ENCODE measurements around the gene ADM5. TPM values are rescaled to one million over a fixed set of nuclear protein-coding genes. Genes with fewer than 3 reads are reported as not detected.
A peak's percentile ranks its signal among the peaks of the same experiment; 100 is the strongest.

Gene ADM5
- total RNA-seq = 1 to 10 TPM in 4 of 6 donors, under 1 TPM in 1, not detected in 1; 0.55 to 3.0 (median 1.5) TPM

DNA sequence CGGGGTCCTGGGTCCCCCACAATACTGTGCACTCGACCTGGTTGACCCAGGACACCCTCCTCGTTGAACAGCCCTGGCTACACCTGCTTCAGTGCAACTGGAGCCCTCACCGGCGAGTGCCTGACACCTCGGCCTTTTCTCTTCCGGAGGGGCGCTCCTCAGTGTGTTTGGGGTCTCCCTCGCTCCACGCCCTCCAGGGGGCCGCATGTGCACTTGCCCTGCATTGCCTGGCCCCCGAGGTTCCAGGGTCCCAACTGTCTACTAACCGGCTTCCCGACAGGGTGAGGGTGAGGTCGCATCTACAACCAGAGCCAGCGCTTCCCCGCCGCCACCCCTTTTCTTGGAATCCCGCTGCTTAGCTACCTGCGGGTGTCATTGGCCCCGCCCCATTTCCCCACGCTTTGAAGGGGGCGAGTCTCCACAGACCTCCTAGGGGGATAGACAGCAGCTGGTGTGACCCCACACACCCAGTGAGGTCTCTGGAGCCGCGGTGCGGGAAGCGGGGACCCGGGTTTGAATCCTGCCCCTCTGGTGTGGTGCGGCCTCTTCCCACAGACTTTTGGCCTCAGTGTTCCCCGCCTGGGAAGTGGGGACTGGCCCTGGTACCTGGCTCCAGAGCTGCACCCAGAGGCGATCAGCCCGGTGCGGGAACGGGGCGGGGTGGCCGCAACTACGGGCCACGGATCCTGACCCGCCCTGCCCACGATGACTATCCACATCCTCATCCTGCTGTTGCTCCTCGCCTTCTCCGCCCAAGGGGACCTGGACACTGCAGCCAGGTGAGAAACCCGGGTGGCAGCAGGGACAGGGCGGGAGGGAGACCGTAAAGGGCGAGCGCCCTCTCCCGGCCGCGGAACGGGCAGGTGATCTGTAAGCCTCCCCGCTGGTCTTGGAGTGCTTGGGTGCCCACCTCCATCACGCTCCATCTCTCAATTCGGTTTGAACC is at the start of gene ADM5:
ADM5 (plus strand) TSS at position 462 of the 946 bp plus-strand sequence; CDS start at position 706, 244 bp downstream.
- 15 to 41% methylated on average over 19 to 53 of the region's 54 CpGs for WGBS, 2 donors

GRCh38 chr19:49640113-49640898 is 49.1 kb upstream of the ADM5 start, which contains the start of gene RRAS:
Gene RRAS (minus strand): TSS chr19:49640143. CDS start chr19:49640098, 45 bp downstream.
- peaks cover 47 to 84% (median 63%) of the 10 kb centered on the region in 4 donors for H3K4me1 ChIP-seq
- H3K27me3 ChIP-seq = no peaks in the 10 kb centered on the region
- H3K4me3 ChIP-seq = peak within 1 kb of the TSS; percentile 60 to 98 (median 82)
- peaks cover 0 to 19% (median 3%) of the 10 kb centered on the region in 4 donors for H3K36me3 ChIP-seq
- ATAC-seq (ENCODE audit: low FRiP score in 2 of 2) (peak; percentile 79 to 92), DNase-seq (peak; percentile 98 to 100)
- TF ChIP-seq POLR2A (IDR thresholded peaks at IDR 0.05) (peak; percentile 66 to 97 (median 85)), POLR2AphosphoS5 (IDR thresholded peaks at IDR 0.05) (peak; percentile 94 to 96), EP300 (IDR thresholded peaks at IDR 0.05) (peak in 2 of 4 donors; percentile 80 to 94), CTCF (IDR thresholded peaks at IDR 0.05) (peak in 1 of 6 experiments; percentile 21)
- WGBS, 2 donors = 0 to 1% methylated on average over 29 to 50 of the region's 51 CpGs
- no peaks in the 10 kb centered on the region for H3K9me3 ChIP-seq
- H3K27ac ChIP-seq = peak within 1 kb of the TSS; percentile 95 to 100 (median 100)

More for the DNA sequence above, at the start of gene ADM5:
- H3K36me3 ChIP-seq = peaks cover 0 to 30% (median 24%) of the 10 kb centered on the region in 4 donors
- DNase-seq (peak; percentile 51 to 89), ATAC-seq (ENCODE audit: low FRiP score in 2 of 2) (peak; percentile 32 to 56)
- peaks cover 0 to 12% (median 1%) of the 10 kb centered on the region in 4 donors for H3K27me3 ChIP-seq
- H3K4me3 ChIP-seq = peak within 1 kb of the TSS; percentile 42 to 55 (median 48)
- TF ChIP-seq POLR2A (IDR thresholded peaks at IDR 0.05) (no peak), EP300 (IDR thresholded peaks at IDR 0.05) (no peak), CTCF (IDR thresholded peaks at IDR 0.05) (peak in 5 of 6 experiments; percentile 47 to 58 (median 53)), POLR2AphosphoS5 (IDR thresholded peaks at IDR 0.05) (no peak)
- peaks cover 32 to 53% (median 43%) of the 10 kb centered on the region in 4 donors for H3K4me1 ChIP-seq
- H3K9me3 ChIP-seq = no peaks in the 10 kb centered on the region
- H3K27ac ChIP-seq = peak within 1 kb of the TSS; percentile 46 to 80 (median 77)

DNA sequence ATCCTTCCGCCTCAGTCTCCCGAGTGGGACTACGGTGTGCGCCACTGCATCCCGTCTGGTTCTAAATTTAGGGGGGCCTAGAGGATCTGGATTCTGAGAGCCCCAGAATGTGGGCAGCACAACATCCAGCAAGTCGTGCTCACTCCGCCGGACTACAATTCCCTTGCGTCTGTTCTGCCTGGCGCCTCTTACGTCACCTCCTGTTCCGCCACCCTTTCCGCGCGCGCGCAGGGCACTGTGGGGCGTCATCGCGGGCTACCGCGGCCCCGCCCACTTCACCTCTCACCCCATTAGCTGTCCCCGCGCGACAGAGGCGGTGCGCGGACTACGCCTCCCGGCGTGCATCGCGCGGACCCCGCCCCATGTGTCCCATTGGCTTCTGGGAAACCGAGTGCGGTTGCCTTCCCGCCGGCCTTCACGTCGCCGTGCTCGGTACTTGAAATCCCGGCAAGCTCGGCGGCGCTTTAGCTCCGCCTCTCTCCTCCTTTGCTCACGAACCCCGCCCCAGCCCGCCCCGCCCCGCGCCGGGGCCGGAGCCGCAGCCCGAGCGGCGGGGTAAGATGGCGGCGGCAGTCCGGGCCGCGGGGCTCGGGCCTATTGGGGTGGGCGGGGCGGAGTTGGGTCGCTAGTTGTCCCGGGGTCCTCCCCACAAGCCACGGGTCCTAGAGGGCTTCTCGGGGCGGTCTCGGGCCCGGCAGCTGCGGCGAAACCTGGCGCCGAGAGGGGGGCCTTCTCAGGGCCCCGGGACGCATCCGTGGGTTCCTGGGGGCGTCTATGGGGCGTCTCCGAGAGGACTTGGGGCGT is 47.5 kb upstream of the ADM5 start, which contains the start of gene SCAF1:
SCAF1 (plus strand) TSS at position 522 of the 804 bp plus-strand sequence. CDS start 2,818 bp downstream, outside the sequence.
- Histone ChIP-seq H3K36me3 (peaks cover 5 to 20% (median 14%) of the 10 kb centered on the region in 4 donors), H3K27me3 (no peaks in the 10 kb centered on the region), H3K27ac (peak within 1 kb of the TSS; percentile 95 to 100 (median 100)), H3K4me3 (peak within 1 kb of the TSS; percentile 60 to 98 (median 93)), H3K9me3 (no peaks in the 10 kb centered on the region), H3K4me1 (peaks cover 31 to 74% (median 47%) of the 10 kb centered on the region in 4 donors)
- ATAC-seq (ENCODE audit: low FRiP score in 2 of 2) (peak; percentile 86 to 95), DNase-seq (peak; percentile 99 to 100)
- peak; percentile 96 for TF ChIP-seq POLR2AphosphoS5 (IDR thresholded peaks at IDR 0.05)
- peak in 1 of 4 donors; percentile 90 for TF ChIP-seq EP300 (IDR thresholded peaks at IDR 0.05)
- TF ChIP-seq POLR2A (IDR thresholded peaks at IDR 0.05) = peak in 3 of 4 donors; percentile 86 to 94 (median 88)
- TF ChIP-seq CTCF (IDR thresholded peaks at IDR 0.05) = peak in 2 of 6 experiments; percentile 17 to 42
- WGBS, 2 donors = 1% methylated on average over 35 of the region's 87 CpGs; no CpG with 5 or more reads in 1 of the 2 donors

All from upper lobe of left lung (tissue), 6 donors.